Measurements from ENCODE around the gene CD2BP2. TPM values are rescaled to one million over a fixed set of nuclear protein-coding genes. Genes with fewer than 3 reads are reported as not detected.
A peak's percentile ranks its signal among the peaks of the same experiment; 100 is the strongest.

The CD2BP2 gene
- total and polyA plus RNA-seq, 2 of the 13 experiments (the other 11 are each of a cell fraction or from before 2014, with no cell fraction given) = 24.9 to 54.6 TPM

GRCh38 chr16:30377812-30378235 is 22.7 kb upstream of the CD2BP2 start (continued):
- TF ChIP-seq CENPBD1 (CRISPR knock-in tag; IDR thresholded peaks at IDR 0.05; ENCODE audit: borderline replicate concordance, low read depth) (no peak), ZBTB46 (CRISPR knock-in tag; IDR thresholded peaks at IDR 0.05; ENCODE audit: borderline replicate concordance) (no peak), ZNF572 (CRISPR knock-in tag; IDR thresholded peaks at IDR 0.05) (no peak), ZNF362 (CRISPR knock-in tag; IDR thresholded peaks at IDR 0.05; ENCODE audit: borderline replicate concordance) (no peak), CENPT (CRISPR knock-in tag; IDR thresholded peaks at IDR 0.05; ENCODE audit: low read depth) (no peak), SSRP1 (CRISPR knock-in tag; IDR thresholded peaks at IDR 0.05) (no peak), RBFOX2 (IDR thresholded peaks at IDR 0.05; ENCODE audit: low read depth, low read length) (peak; percentile 78; the same call in 1 of the 2 replicates), ELF1 (CRISPR knock-in tag; IDR thresholded peaks at IDR 0.05) (peak; percentile 51; the same call in 1 of the 2 replicates), ZBTB3 (CRISPR knock-in tag; IDR thresholded peaks at IDR 0.05; ENCODE audit: borderline replicate concordance, low read depth) (no peak), KLF6 (CRISPR knock-in tag; IDR thresholded peaks at IDR 0.05) (no peak), RAD51 (IDR thresholded peaks at IDR 0.05; ENCODE audit: borderline replicate concordance) (no peak), NR1H2 (CRISPR knock-in tag; IDR thresholded peaks at IDR 0.05; ENCODE audit: borderline replicate concordance, low read depth) (no peak), ZNF781 (CRISPR knock-in tag; IDR thresholded peaks at IDR 0.05; ENCODE audit: borderline replicate concordance, not compliant biosample characterization) (no peak), CEBPZ (IDR thresholded peaks at IDR 0.05; ENCODE audit: low read length) (no peak), FOXJ3 (CRISPR knock-in tag; IDR thresholded peaks at IDR 0.05; ENCODE audit: borderline replicate concordance) (no peak), ZNF136 (CRISPR knock-in tag; IDR thresholded peaks at IDR 0.05; ENCODE audit: low read depth) (peak; percentile 54; the same call in 1 of the 2 replicates)
